SK-N-DZ (cell line): Measurements from ENCODE around the gene SF3B6.
"Not testable (repeated sequence)": the region's sequence is repeated elsewhere in the genome, so short reads cannot be mapped to it uniquely, and the experiment has no call there.

Source experiments
- DNase-seq: peaks from one replicate; pipeline ENCODE4 v3.0.0-alpha.2; 2015; ENCODE audit warnings: low spot score

The SF3B6 gene

DNA sequence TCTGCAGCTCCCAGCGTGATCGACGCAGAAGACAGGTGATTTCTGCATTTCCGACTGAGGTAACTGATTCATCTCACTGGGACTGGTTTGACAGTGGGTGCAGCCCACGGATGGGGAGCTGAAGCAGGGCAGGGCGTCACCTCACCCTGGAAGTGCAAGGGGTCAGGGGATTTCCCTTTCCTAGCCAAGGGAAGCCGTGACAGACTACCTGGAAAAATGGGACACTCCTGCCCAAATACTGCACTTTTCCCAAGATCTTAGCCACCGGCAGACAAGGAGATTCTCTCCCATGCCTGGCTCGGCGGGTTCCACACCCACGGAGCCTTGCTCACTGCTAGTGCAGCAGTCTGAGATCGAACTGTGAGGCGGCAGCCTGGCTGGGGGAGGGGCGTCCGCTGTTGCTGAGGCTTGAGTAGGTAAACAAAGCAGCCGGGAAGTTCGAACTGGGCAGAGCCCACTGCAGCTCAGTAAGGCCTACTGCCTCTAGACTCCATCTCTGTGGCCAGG, 19.1 kb upstream of the SF3B6 start:
- DNase-seq, result not testable (repeated sequence)

DNA sequence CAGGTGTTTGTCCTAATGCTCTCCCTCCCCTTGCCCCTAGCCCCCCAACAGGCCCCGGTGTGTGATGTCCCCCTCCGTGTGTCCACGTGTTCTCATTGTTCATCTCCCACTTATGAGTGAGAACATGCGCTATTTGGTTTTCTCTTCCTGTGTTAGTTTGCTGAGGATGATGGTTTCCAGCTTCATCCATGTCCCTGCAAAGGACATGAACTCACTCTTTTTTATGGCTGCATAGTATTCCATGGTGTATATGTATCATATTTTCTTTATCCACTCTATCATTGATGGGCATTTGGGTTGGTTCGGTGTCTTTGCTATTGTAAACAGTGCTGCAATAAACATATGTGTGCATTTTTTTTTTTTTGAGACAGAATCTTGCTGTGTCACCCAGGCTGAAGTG, 17.1 kb upstream of the SF3B6 start:
- not testable (repeated sequence) for DNase-seq

DNA sequence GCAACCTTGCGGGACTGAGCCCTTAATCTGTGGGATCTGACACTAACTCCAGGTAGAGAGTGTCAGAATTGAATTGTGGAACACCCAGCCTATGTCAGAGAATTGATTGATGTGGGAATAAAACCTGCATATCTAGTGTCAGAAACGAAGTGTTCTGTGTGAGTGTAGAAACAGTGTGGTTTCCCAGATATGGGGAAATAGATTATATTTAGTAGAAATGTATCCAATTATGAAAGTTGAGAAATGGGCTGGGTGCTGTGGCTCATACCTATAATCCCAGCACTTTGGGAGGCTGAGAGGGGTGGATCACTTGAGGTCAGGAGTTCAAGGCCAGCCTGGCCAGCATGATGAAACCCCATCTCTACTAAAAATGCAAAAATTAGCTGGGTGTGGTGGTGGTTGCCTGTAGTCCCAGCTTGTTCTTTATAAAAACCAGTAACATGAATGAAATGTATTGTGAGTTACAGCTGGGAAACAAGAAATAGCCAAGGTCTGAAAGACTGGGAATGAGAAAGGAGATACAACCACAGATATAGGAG, 12.8 kb upstream of the SF3B6 start:
- DNase-seq, result no peak

DNA sequence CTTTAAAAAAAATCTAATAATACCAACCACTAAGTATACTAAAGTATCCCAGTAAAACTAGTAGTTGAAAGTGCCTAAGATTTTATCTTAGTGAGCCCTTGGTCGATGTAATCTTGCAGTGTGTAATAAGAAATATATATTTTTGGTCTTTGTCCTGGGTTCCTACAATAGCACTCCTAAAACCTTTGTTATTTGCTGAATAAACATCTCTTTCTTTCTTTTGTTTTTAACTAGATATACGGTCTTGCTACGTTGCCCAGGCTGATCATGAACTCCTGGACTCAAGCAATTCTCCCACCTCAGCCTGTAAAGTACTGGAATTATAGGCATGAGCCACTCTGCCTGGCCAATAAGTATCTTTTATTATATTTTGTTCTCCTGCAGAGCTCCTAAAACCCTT, 10.9 kb upstream of the SF3B6 start:
- DNase-seq, result no peak

DNA sequence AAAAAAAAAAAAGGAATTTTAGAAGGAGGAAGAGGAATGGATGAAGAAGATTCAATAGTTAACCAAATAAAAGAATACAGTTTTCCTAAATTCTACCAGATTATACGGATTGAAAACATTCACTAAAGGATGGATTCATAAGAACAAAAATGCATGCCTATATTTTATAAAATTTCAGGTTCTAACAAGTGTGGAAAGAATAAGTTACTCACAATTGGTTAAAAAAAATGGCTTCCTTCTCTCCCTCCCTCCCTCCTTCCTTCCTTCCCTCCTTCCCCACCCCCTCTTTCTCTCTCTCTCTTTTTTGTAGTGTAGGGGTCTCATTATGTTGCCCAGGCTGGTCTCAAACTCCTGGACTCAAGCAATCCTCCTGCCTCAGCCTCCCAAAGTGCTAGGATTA, 10.1 kb upstream of the SF3B6 start:
- DNase-seq, result no peak

DNA sequence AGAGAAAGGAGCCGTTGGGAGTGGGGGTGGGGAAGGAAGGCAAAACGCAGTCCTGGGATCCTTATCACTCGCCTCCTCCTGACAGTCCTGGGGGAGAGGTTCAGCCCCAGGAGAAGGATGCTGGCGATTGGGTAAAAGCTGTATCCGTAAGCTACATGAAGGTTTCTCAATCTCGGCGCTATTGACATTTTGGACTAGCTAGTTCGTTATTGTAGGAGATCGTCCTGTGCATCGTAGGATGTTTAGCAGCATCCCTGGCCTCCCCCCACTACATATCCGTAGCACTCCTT, 9.0 kb upstream of the SF3B6 start:
- no peak for DNase-seq

DNA sequence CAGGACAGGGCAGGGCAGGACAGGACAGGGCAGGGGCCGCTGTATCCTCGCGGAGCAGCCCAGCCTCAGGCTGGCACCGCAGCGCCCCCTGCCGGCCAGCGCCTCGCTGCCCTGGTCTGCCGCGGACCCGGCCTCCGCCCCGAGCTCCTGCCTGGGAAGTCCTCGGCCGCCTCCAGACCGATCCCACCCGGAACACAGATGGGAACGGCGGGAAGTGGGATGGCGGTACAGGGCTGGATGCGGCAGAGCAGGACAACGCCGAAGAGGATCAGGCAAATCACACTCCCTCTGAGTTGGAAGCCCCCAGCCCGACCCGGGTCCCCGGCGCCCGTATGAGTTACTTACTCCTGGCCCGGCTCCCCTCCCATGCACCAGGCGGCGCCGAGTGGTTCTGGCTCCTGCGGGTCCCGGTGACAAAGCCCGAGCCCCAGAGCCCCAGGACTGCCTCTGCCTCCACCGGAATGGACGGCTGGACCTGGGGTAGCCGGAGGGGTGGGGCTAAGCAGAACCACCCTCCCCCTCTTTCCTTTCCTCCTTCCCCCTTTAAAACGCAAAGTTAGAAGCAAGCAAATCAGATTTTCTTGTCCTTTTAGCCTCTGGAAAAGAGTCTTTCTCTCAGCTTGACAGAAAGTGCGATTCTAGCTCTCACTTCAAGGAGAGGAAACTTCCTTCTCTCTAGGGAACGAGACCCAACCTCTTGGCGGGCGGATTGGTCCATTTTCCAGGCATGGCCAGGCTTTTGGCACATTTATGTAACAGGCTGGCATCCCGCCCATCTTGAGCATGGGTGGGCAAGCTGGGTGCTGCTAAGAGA, 8.5 kb upstream of the SF3B6 start, which contains the start of gene TP53I3:
Gene TP53I3, minus strand, starts transcription at position 449 of the 814 bp plus-strand sequence. CDS start 508 bp downstream, outside the sequence.
- DNase-seq, result peak; percentile 90

DNA sequence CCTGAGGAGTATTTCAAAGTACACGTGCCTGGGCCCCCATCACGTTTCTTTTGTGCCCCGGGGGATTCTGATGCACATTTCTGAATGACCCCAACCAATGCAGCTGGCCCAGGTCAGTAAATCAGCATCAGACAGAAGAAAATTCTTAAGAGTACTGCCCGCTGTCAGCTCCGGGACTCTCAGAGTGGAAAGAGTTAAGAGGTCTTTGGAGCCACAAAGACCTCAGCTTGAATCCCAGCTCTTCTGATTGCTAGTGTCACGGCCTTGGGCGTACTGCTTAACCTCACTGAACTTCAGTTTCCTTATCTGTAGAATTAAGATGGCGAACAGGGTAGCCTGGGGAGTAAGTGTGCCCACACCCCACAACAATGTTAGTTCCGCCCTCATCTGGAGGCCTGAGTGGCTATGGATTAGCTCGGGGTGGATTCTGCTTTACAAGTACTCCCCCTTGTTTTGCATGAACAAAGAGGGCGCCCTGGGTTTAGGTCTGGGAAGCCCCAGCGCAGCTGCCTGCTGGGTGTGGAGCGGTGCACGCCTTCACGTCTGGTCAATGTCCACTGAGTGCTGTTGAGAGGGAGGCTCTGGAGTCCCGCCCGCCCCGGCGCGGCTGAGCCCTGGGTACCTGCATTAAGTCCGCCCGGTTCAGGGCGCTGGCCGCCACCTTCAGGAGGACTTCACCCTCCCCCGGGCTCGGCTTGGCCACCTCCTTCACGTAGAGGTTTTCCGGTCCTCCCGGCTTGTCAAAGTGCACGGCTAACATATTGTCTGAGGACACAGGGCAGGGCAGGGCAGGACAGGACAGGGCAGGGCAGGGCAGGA, 7.7 kb upstream of the SF3B6 start:
- DNase-seq, result peak; percentile 97

DNA sequence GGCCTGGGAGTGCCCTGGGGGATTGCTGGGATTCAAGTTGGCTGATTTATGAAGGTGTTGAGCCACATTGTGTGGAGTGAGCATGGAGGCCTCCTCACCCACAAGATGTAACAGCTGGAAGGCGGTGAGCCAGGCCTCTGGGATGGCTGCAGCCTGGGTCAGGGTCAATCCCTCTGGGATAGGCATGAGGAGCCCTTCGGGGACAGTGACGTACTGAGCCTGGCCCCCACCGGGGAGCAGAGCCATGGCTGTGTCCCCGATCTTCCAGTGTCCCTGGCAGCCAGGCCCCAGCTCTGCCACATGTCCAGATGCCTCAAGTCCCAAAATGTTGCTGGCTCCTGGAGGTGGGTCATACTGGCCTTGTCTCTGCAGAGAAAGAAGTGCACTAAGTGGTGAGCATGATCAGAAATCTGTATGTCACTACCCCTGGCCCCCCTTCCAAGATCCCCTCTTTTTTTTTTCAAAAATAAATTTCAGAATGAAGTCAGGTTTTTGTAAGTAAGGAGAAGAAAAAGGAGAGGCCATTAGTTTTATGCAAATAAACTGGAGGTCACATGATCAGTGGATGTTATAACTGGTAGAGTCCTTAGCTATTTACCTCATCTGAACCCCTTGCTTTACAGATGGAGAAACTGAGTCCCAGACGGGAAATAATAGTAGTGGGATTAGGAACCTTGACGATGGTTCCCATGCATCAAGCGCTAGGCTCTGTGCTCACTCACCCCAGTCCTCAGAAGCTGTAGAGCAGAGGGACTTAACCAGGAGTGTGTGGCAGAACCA, 6.9 kb upstream of the SF3B6 start:
- DNase-seq, result no peak

DNA sequence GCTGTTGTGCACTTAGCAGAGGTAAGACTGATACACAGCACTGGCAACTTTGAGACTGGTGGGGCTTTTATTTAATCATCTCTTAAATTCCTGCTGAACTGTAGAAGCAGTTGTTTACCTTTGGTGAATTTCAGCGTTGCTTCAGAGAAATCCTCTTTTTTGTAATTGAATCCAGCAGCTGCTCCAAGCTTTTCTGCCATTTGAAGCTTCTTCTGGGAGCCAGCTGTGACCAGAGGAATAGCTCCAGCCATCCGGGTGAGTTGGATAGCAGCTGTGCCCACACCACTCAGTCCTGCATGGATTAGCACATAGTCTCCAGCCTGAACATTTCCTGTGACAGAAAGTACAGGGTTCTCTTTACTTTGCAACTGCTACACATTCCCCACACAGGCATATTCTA, 4.6 kb upstream of the SF3B6 start:
- no peak for DNase-seq

DNA sequence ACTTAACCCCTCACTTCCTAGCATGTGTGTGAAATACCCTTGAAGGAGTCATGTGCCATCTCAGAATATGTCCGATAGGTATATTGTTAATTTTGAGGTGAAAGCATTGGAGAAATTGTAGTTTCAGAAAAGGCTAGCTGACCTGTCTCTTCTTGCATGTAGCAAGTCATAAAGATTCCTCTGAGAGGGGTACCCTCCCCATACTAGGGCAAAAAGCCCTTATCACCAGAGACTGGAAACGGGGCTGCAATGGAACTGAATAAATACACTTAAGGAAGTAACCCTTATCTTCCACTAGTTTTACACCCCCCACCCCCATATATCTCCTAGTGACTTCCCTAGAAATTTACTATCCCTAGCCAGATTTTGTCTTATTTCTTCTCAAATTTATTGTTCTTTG, 1.8 kb upstream of the SF3B6 start:
- DNase-seq, result no peak

DNA sequence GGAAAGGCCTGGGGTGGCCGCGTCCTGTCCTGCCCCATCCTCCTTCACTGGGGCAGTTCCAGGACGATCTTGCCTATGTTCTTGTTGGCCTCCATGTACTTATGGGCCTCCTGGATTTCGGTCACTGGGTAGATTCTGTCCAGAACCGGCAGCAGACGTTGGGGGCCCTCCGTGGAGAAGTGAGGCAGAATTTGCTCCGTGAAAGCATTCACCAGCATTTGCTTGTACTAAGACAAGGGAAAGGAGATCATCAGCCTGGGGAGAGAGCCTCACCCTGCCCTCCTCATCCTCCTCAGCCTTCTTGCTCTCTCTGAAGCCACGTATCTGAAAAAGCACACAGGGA, 1.4 kb upstream of the SF3B6 start:
- DNase-seq, result no peak

DNA sequence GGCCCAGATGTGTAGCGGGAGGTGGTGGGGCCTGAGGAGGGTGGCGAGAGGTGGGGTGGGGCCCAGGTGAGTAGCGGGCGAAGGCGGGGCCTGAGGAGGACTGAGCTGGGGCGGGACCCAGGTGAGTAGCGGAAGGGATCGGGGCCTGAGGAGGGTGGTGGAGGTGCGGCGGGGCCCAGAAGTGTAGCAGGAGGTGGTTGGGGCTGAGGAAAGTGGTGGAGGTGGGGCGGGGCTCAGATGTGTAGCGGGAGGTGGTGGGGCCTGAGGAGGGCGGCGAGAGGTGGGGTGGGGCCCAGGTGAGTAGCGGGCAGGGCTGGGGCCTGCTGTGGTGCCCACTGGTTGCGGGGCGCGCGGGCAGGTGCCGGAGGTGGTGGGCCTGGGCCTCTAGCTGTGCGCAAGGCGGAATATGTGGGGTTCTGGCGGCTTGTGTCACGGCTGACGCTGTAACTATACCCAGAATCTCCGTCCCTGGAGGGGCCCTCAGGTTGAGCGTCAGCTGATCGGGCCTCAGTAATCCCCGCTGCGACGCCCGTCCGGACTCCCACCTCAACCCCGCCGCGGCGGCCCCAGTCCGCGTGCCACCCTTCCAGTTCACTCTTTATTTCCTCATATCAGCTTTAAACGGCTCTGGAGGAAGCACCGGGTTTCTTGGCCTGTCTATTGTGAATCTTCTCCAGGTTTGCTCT, 866 bp upstream of the SF3B6 start:
- DNase-seq, result no peak

DNA sequence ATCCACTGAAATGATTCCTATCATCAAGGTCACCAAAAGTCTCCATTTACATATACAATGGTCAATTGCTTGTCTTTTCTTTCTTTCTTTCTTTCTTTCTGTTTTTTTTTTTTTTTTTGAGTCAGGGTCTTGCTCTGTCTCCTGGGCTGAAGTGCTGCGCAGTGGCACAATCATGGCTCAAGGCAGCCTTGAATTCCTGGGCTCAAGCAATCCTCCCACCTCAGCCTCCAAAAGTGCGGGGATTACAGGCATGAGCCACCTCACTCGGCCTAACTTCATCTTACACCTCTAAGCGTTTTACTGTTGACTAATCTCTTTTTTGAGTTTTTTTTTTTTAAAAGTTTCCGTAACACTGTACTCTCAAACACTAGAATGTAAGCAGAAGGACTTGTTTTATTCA, 867 bp downstream of the SF3B6 start:
- DNase-seq, result no peak

DNA sequence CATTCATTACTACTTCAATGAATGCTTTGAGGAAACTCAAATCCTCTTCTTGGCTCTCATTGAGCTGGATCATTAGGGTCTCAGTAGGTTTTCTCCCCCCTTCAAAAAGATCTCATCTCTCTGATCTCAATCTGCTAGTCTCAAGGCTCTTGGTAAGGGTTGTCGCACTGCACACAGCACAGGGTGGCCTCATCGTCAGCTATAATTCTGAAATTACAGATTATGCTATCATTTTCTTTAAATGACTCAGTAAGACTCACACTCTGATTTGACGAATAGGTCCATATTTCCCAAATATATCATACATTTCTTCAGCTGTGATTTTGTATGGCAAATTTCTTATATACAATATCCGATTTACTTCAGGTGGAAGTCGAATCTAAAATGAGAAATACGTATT, 2.3 kb downstream of the SF3B6 start:
- DNase-seq, result no peak

DNA sequence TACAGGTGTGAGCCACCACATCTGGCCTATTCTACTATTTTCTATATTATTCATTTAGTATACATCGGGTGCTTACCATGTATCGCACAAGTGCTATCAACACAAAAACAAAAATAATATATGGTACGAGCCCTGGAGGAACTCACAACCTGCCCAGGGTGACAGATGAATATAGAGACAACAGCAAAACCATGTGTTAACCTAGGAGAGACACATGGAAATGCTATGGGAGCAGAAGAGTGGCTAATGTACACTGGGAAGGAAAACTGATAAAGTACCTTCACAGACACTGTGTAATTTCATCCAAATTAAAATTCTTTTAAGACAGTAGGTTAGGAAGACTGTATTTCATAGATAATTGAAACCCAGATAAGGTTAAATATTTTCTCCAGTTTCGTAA, 3.9 kb downstream of the SF3B6 start:
- no peak for DNase-seq

DNA sequence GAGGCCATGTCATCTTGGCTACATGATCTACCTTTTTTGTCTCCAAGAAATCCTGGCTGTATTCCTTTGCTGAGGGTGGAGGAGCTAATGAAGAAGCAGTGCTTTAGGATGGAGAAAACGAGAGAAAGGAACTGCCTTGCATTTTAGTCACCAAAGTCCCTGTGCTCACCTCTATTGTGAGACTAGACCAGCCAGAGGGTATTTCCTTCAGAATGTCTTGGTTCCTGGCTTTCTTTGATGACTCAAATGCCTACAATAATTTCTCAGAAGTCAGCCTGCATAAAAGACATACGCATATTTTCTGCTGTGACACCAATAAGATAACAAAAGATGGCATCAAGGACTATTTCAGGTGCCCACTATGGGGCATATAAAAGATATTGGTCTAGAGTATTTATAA, 10.8 kb downstream of the SF3B6 start:
- DNase-seq, result no peak

DNA sequence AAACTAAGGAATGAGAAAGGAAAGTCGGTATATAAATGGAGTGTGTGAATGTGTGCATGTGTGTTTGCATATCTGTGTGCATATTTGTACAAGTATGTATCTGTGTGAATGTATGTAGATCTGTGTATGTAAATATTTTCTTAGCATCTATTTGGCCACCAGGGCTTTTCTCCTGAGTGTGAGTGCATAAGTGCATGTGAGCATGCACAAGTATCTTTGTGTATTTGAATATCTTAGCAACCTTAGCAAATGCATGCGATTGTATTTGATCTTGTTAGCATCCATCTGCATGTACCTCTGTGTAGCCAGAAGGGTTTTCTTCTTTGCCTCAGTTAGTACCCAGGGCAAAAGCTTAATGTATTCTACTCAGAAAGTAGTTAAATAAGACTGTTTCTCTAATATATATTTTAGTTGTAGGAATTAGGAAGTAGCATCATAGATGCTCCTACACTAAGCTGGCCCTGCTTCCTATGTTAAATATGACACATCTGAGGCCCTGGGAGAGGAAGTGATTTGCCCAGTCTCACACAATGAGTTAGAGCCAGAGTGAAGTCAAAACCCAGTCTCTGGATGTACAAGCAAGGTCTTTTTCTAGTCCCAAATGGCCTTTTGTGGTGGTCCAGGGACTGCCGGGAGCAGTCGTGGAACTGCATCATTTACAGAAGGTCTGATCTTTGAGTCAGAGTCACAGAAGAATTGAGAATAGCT, 17.4 kb downstream of the SF3B6 start:
- DNase-seq, result no peak

DNA sequence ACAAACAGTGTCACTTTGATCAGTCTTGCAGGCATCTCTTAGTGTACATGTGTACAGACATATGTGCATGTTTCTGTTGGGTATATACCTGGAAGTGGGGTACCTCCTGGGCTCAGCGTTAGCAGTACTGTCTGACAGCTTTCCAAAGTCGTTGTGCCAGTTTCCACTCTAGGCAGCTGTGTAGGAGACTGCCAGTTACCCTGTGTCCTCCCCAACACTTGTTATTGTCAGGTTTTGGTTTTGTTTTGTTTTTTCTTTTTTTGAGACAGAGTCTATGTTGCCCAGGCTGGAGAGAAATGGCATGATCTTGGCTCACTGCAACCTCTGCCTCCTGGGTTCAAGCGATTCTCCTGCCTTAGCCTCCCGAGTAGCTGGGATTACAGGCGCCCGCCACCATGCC, 20.4 kb downstream of the SF3B6 start:
- no peak for DNase-seq

DNA sequence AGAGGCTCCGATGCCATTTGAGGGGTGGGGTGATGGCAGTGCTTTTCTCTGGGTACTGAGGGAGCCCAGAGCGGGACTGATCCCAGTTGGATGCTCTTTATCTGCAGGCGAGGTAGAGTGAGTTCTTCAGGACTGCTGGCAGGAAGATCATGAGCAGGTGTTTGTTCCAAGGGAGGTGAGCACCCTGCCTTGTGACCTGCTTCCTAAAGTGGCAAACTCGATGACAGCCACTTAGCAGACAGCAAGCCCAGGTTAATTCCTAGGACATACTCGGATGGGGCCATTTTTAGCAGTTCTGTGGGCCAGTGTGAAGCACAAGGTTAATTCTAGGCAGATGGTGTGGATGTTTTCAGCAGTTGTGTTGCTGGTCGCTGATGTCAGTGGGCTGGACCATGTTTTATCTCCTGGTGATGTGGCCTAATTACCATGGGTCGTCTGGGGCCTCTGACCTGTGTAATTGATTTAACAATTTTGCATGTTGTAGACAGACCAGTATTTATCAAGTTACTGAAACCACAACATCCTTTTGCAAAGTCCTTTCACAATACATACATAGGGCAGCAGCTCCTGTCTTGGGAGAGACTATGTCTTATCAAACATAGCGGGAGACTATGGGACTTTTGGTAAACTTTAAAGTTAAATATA, 21.6 kb downstream of the SF3B6 start:
- DNase-seq, result peak; percentile 61
